Measurements from ENCODE around the gene PPP1R10. TPM values are rescaled to one million over a fixed set of nuclear protein-coding genes. Genes with fewer than 3 reads are reported as not detected.

PPP1R10 gene
- total RNA-seq, 1 donor from 2014 or later = 69.1 TPM

GRCh38 chr6:30592287-30592686 is 24.8 kb downstream of the PPP1R10 start:
- no peaks in the 10 kb centered on the region for H3K27me3 ChIP-seq (ENCODE audit: insufficient read depth, low read length)
- Mint-ChIP-seq H3K4me3 (ENCODE audit: unreplicated experiment) (no peak overlapping the region), H3K9me3 (ENCODE audit: unreplicated experiment) (peaks cover 2% of the 10 kb centered on the region), H3K27ac (ENCODE audit: unreplicated experiment) (peak overlapping the region; percentile 19), H3K4me1 (ENCODE audit: low read depth, unreplicated experiment) (peaks cover 22% of the 10 kb centered on the region), H3K27me3 (ENCODE audit: low read depth, unreplicated experiment) (no peaks in the 10 kb centered on the region), H3K36me3 (ENCODE audit: low read depth, unreplicated experiment) (peaks cover 25% of the 10 kb centered on the region)
- no peak overlapping the region for H2AFZ ChIP-seq (ENCODE audit: low read depth, low read length)
- peaks cover 32% of the 10 kb centered on the region for H4K20me1 ChIP-seq (ENCODE audit: insufficient read depth, low read length)
- no peaks in the 10 kb centered on the region for H3K9me3 ChIP-seq (ENCODE audit: insufficient read depth, low read depth, low read length)
- H3K4me3 ChIP-seq (ENCODE audit: insufficient read depth, low read depth, low read length) = no peak overlapping the region
- H3K4me2 ChIP-seq (ENCODE audit: low read length) = no peak overlapping the region
- H3K9ac ChIP-seq (ENCODE audit: low read length) = no peak overlapping the region
- FAIRE-seq (no peak), DNase-seq (ENCODE audit: low read depth) (no peak)
- H3K36me3 ChIP-seq (ENCODE audit: insufficient read depth, low read length) = peaks cover 49% of the 10 kb centered on the region
- H3K4me1 ChIP-seq (ENCODE audit: insufficient read depth, low read length) = peaks cover 9% of the 10 kb centered on the region
- H3K79me2 ChIP-seq (ENCODE audit: insufficient read depth, low read length) = peaks cover 25% of the 10 kb centered on the region
- TF ChIP-seq EZH2 (IDR thresholded peaks at IDR 0.05; ENCODE audit: insufficient read depth, low read length) = no peak
- no peak for TF ChIP-seq CTCF (IDR thresholded peaks at IDR 0.05; ENCODE audit: insufficient read depth, low read depth, low read length)
- no peak overlapping the region for H3K27ac ChIP-seq (ENCODE audit: low read depth, low read length)

GRCh38 chr6:30591008-30591407 is 26.0 kb downstream of the PPP1R10 start:
- Mint-ChIP-seq H3K27me3 (ENCODE audit: low read depth, unreplicated experiment) (no peaks in the 10 kb centered on the region), H3K9me3 (ENCODE audit: unreplicated experiment) (peaks cover 2% of the 10 kb centered on the region), H3K36me3 (ENCODE audit: low read depth, unreplicated experiment) (peaks cover 22% of the 10 kb centered on the region), H3K27ac (ENCODE audit: unreplicated experiment) (peak overlapping the region; percentile 89), H3K4me3 (ENCODE audit: unreplicated experiment) (peak overlapping the region; percentile 62), H3K4me1 (ENCODE audit: low read depth, unreplicated experiment) (peaks cover 22% of the 10 kb centered on the region)
- H3K4me2 ChIP-seq (ENCODE audit: low read length) = peak overlapping the region; percentile 15
- peaks cover 32% of the 10 kb centered on the region for H4K20me1 ChIP-seq (ENCODE audit: insufficient read depth, low read length)
- no peaks in the 10 kb centered on the region for H3K27me3 ChIP-seq (ENCODE audit: insufficient read depth, low read length)
- H2AFZ ChIP-seq (ENCODE audit: low read depth, low read length) = no peak overlapping the region
- H3K4me1 ChIP-seq (ENCODE audit: insufficient read depth, low read length) = peaks cover 9% of the 10 kb centered on the region
- H3K4me3 ChIP-seq (ENCODE audit: insufficient read depth, low read depth, low read length) = no peak overlapping the region
- peak overlapping the region; percentile 13 for H3K9ac ChIP-seq (ENCODE audit: low read length)
- H3K27ac ChIP-seq (ENCODE audit: low read depth, low read length) = peak overlapping the region; percentile 17
- no peak for FAIRE-seq
- DNase-seq (ENCODE audit: low read depth) = peak; percentile 41
- TF ChIP-seq CTCF (IDR thresholded peaks at IDR 0.05; ENCODE audit: insufficient read depth, low read depth, low read length) = no peak
- TF ChIP-seq EZH2 (IDR thresholded peaks at IDR 0.05; ENCODE audit: insufficient read depth, low read length) = no peak
- no peaks in the 10 kb centered on the region for H3K9me3 ChIP-seq (ENCODE audit: insufficient read depth, low read depth, low read length)
- peaks cover 58% of the 10 kb centered on the region for H3K36me3 ChIP-seq (ENCODE audit: insufficient read depth, low read length)
- H3K79me2 ChIP-seq (ENCODE audit: insufficient read depth, low read length) = peaks cover 25% of the 10 kb centered on the region

- peaks cover 32% of the 10 kb centered on the region for H4K20me1 ChIP-seq (ENCODE audit: insufficient read depth, low read length)
- Mint-ChIP-seq H3K4me1 (ENCODE audit: low read depth, unreplicated experiment) (peaks cover 22% of the 10 kb centered on the region), H3K9me3 (ENCODE audit: unreplicated experiment) (peaks cover 2% of the 10 kb centered on the region), H3K4me3 (ENCODE audit: unreplicated experiment) (peak overlapping the region; percentile 62), H3K36me3 (ENCODE audit: low read depth, unreplicated experiment) (peaks cover 24% of the 10 kb centered on the region), H3K27ac (ENCODE audit: unreplicated experiment) (peak overlapping the region; percentile 89), H3K27me3 (ENCODE audit: low read depth, unreplicated experiment) (no peaks in the 10 kb centered on the region)
- no peak for DNase-seq (ENCODE audit: low read depth)
- no peak for TF ChIP-seq CTCF (IDR thresholded peaks at IDR 0.05; ENCODE audit: insufficient read depth, low read depth, low read length)
- TF ChIP-seq EZH2 (IDR thresholded peaks at IDR 0.05; ENCODE audit: insufficient read depth, low read length) = no peak
- peaks cover 9% of the 10 kb centered on the region for H3K4me1 ChIP-seq (ENCODE audit: insufficient read depth, low read length)
- H3K27me3 ChIP-seq (ENCODE audit: insufficient read depth, low read length) = no peaks in the 10 kb centered on the region
- H3K36me3 ChIP-seq (ENCODE audit: insufficient read depth, low read length) = peaks cover 62% of the 10 kb centered on the region
- no peaks in the 10 kb centered on the region for H3K9me3 ChIP-seq (ENCODE audit: insufficient read depth, low read depth, low read length)
- peaks cover 25% of the 10 kb centered on the region for H3K79me2 ChIP-seq (ENCODE audit: insufficient read depth, low read length)
- H3K9ac ChIP-seq (ENCODE audit: low read length) = peak overlapping the region; percentile 13
- FAIRE-seq = no peak
- H3K4me2 ChIP-seq (ENCODE audit: low read length) = no peak overlapping the region
- H3K4me3 ChIP-seq (ENCODE audit: insufficient read depth, low read depth, low read length) = no peak overlapping the region
- H2AFZ ChIP-seq (ENCODE audit: low read depth, low read length) = no peak overlapping the region
- H3K27ac ChIP-seq (ENCODE audit: low read depth, low read length) = peak overlapping the region; percentile 17
Observed at GRCh38 chr6:30590509-30590908, 26.5 kb downstream of the PPP1R10 start.

Measured in astrocyte (in vitro differentiated cells and primary cell).